Hepatocyte (in vitro differentiated cells): ENCODE measurements around the gene ITGBL1. TPM values are rescaled to one million over a fixed set of nuclear protein-coding genes. Genes with fewer than 3 reads are reported as not detected.

Experiments used
- DNase-seq: peaks from one replicate; pipeline ENCODE4 v3.0.0-alpha.2; 2016; ENCODE audit warnings: low spot score
- H2AFZ ChIP-seq: fragments of 200-600 bp; sonication (generic); 2 replicates; pipeline ENCODE4 v1.6.0; 2016; ENCODE audit warnings: antibody characterized with exemption, mild to moderate bottlenecking
- H3K27ac ChIP-seq: fragments of 200-600 bp; sonication (generic); 2 replicates; pipeline ENCODE4 v1.5.1; 2016; ENCODE audit warnings: mild to moderate bottlenecking
- H3K27me3 ChIP-seq: fragments of 200-600 bp; sonication (generic); 2 replicates; pipeline ENCODE4 v1.6.1; 2016
- H3K36me3 ChIP-seq: fragments of 200-600 bp; sonication (generic); replicated peaks from 2 replicates; pipeline ENCODE4 v1.5.1; 2016; ENCODE audit warnings: low read depth; ENCODE audit not compliant: insufficient read depth
- H3K4me1 ChIP-seq: fragments of 200-600 bp; sonication (generic); 2 replicates; pipeline ENCODE4 v1.5.1; 2016; ENCODE audit warnings: mild to moderate bottlenecking, moderate library complexity; ENCODE audit not compliant: insufficient read depth
- H3K4me2 ChIP-seq: fragments of 200-600 bp; sonication (generic); 2 replicates; pipeline ENCODE4 v1.6.0; 2016
- H3K4me3 ChIP-seq: fragments of 200-600 bp; sonication (generic); 2 replicates; pipeline ENCODE4 v1.5.1; 2016; ENCODE audit warnings: mild to moderate bottlenecking
- H3K79me2 ChIP-seq: fragments of 200-600 bp; sonication (generic); 2 replicates; pipeline ENCODE4 v1.6.0; 2017; ENCODE audit warnings: mild to moderate bottlenecking
- H3K9me2 ChIP-seq: fragments of 200-600 bp; sonication (generic); replicated peaks from 2 replicates; pipeline ENCODE4 v1.6.0; 2017; ENCODE audit warnings: mild to moderate bottlenecking; ENCODE audit not compliant: insufficient read depth
- H3K9me3 ChIP-seq: fragments of 200-600 bp; sonication (generic); 2 replicates; pipeline ENCODE4 v1.5.1; 2016; ENCODE audit warnings: low read depth, mild to moderate bottlenecking
- H4K20me1 ChIP-seq: fragments of 200-600 bp; sonication (generic); 2 replicates; pipeline ENCODE4 v1.6.0; 2016; ENCODE audit warnings: mild to moderate bottlenecking; ENCODE audit not compliant: insufficient read depth, poor library complexity, severe bottlenecking
- EZH2 ChIP-seq: fragments of 200-600 bp; sonication (generic); IDR thresholded peaks from 2 replicates; pipeline ENCODE4 v1.6.1; 2016; ENCODE audit warnings: antibody characterized with exemption, mild to moderate bottlenecking, borderline replicate concordance
- EZH2phosphoT487 ChIP-seq: fragments of 200-600 bp; sonication (generic); IDR thresholded peaks from one replicate; pipeline ENCODE4 v1.6.1; 2018; ENCODE audit warnings: antibody characterized with exemption, mild to moderate bottlenecking, low read depth, moderate library complexity; ENCODE audit not compliant: unreplicated experiment, severe bottlenecking
- WGBS: methylation state at CpG from one replicate; pipeline ENCODE4 v1.1.6; 2016; ENCODE audit warnings: low lambda C conversion rate; ENCODE audit errors: missing lambda C conversion rate; 5-methylcytosine and 5-hydroxymethylcytosine counted together
- polyA plus RNA-seq: library from polyadenylated mRNA; unstranded; fragments of >200 nt; fragmentation: Nextera tagmentation; extraction: Ambion mirVana; gene quantifications from 2 replicates; pipeline ENCODE4 v1.2.1, GENCODE V29; 2016
- total RNA-seq: library from RNA; depleted of rRNA; stranded (reverse); fragments of >200 nt; gene quantifications from 2 replicates; pipeline ENCODE4 v1.2.3, GENCODE V29; 2014
- TF ChIP-seq, protein P1 (sequence below): fragments of 200-600 bp; sonication (generic); IDR thresholded peaks from 2 replicates; pipeline ENCODE4 v1.5.1; 2016; ENCODE audit warnings: antibody characterized with exemption, mild to moderate bottlenecking; ENCODE audit not compliant: poor library complexity

Gene ITGBL1
- total and polyA plus RNA-seq, 2 experiments from 2014 or later = 0.33 TPM; not detected in 1

DNA sequence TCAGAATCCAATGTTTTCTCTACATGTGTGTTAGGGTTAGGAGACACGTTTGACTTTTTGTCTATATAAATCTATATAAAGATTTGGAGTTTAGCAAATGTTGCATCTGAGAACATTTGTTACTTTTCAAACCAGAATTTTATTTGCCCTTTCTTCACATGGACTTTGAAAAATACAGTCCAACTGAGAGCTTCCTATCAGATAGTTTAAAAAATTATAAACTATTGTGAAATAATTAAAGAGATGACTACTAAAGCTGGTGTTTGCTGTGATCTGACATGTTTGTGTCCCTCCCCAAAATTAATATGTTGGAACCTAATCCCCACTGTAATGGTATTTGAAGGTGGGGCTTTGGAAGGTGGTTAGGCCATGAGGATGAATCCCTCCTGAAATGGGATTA is 297.1 kb downstream of the ITGBL1 start:
- no peak overlapping the region for H2AFZ ChIP-seq
- no peak overlapping the region for H3K4me3 ChIP-seq
- no peaks in the 10 kb centered on the region for H3K9me3 ChIP-seq

DNA sequence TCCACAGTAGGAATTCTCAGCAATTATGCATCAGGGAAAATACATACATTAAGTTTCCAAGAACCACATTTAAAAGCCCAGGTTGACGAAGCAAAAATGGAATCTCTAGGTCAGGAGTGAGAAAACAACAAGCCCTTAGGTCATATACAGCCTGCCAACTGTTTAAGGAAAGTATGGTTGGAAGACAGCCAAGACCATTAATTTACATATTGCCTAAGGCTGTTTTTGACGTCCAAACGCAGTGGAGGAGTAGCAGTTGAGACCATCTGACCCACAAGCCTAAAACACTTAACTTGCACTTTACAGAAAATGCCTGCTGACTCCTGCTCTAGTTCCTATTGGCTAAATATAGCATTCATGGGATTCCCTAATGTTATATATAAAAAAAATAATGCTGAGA is 299.0 kb downstream of the ITGBL1 start:
- Histone ChIP-seq H3K9me3 (no peaks in the 10 kb centered on the region), H3K4me2 (no peak overlapping the region), H3K79me2 (no peaks in the 10 kb centered on the region), H3K4me1 (peaks cover 4% of the 10 kb centered on the region), H3K4me3 (no peak overlapping the region), H3K9me2 (no peaks in the 10 kb centered on the region), H3K27ac (no peak overlapping the region), H3K27me3 (no peaks in the 10 kb centered on the region), H4K20me1 (no peaks in the 10 kb centered on the region), H3K36me3 (no peaks in the 10 kb centered on the region), H2AFZ (no peak overlapping the region)
- TF ChIP-seq EZH2 (no peak), EZH2phosphoT487 (no peak)
- TF ChIP-seq, protein P1, sequence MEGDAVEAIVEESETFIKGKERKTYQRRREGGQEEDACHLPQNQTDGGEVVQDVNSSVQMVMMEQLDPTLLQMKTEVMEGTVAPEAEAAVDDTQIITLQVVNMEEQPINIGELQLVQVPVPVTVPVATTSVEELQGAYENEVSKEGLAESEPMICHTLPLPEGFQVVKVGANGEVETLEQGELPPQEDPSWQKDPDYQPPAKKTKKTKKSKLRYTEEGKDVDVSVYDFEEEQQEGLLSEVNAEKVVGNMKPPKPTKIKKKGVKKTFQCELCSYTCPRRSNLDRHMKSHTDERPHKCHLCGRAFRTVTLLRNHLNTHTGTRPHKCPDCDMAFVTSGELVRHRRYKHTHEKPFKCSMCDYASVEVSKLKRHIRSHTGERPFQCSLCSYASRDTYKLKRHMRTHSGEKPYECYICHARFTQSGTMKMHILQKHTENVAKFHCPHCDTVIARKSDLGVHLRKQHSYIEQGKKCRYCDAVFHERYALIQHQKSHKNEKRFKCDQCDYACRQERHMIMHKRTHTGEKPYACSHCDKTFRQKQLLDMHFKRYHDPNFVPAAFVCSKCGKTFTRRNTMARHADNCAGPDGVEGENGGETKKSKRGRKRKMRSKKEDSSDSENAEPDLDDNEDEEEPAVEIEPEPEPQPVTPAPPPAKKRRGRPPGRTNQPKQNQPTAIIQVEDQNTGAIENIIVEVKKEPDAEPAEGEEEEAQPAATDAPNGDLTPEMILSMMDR = no peak
- DNase-seq = peak; percentile 52
- 14% methylated on average over 3 of the region's 3 CpGs for WGBS

More for the DNA sequence above, 297.1 kb downstream of the ITGBL1 start:
- Histone ChIP-seq H4K20me1 (no peaks in the 10 kb centered on the region), H3K4me1 (no peaks in the 10 kb centered on the region), H3K36me3 (no peaks in the 10 kb centered on the region), H3K79me2 (no peaks in the 10 kb centered on the region), H3K9me2 (no peaks in the 10 kb centered on the region), H3K27me3 (no peaks in the 10 kb centered on the region), H3K4me2 (no peak overlapping the region), H3K27ac (no peak overlapping the region)
- no peak for DNase-seq
- TF ChIP-seq EZH2phosphoT487 = no peak
- TF ChIP-seq, protein P1 = no peak
- TF ChIP-seq EZH2 = no peak
- 88% methylated on average over 1 of the region's 1 CpG for WGBS

DNA sequence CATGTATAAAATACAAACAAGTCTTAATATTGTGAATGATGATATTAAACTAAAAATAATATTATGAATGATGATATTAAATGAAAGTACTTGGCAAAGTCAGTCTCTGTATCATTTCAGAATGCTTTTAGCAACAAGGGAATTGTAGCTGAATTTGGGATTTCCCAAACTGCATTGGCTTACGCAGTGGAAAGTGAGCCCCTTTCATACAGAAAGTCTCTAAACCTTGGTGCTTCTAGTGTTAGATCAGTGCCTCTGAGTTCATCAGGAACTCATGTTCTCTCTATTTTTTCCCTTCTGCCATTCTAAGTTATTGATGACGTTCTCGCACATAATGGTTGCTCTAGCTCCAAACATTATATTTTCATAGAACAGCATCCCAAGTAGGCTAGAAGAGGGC is 300.0 kb downstream of the ITGBL1 start:
- H4K20me1 ChIP-seq = no peaks in the 10 kb centered on the region
- no peaks in the 10 kb centered on the region for H3K9me3 ChIP-seq
- DNase-seq = no peak
- WGBS = 96% methylated on average over 3 of the region's 3 CpGs
- no peaks in the 10 kb centered on the region for H3K9me2 ChIP-seq
- no peaks in the 10 kb centered on the region for H3K36me3 ChIP-seq
- no peak overlapping the region for H2AFZ ChIP-seq
- H3K79me2 ChIP-seq = no peaks in the 10 kb centered on the region
- H3K27ac ChIP-seq = no peak overlapping the region
- TF ChIP-seq EZH2phosphoT487 = no peak
- TF ChIP-seq, protein P1 = no peak
- TF ChIP-seq EZH2 = no peak
- H3K4me3 ChIP-seq = no peak overlapping the region
- H3K4me2 ChIP-seq = no peak overlapping the region
- H3K4me1 ChIP-seq = peaks cover 4% of the 10 kb centered on the region
- H3K27me3 ChIP-seq = no peaks in the 10 kb centered on the region

DNA sequence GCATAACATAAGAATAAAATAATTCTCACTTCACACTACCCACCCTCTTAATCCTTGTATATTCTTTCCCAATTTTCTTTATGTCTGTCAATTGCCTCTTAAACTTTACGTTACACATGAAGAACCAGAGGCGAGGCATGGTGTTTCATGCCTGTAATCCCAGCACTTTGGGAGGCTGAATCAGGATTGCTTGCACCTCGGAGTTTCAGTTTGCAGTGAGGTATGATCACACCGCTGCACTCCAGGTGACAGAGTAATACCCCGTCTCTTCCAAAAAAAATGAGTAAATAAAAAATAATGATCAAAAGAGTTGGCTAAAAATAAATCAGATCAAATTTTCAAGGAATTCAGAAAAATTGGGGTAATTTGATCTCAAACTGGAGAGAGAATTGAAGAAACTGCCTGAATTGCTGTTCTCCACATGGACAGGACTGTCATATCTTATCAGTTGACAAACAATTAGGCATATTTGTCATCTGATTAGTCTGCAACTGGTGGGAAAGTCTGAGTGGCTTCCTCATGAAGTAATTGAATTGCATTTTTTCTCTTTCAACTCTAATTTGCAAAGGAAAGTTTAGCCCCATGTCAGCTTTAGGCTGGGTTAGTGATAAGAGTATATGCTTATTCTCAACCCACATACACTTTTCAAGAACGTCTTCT is 302.9 kb downstream of the ITGBL1 start:
- H3K27ac ChIP-seq = no peak overlapping the region
- H3K9me2 ChIP-seq = no peaks in the 10 kb centered on the region
- no peak for DNase-seq
- TF ChIP-seq EZH2phosphoT487 (no peak), EZH2 (no peak)
- TF ChIP-seq, protein P1 = no peak
- no peak overlapping the region for H3K4me3 ChIP-seq
- no peak overlapping the region for H2AFZ ChIP-seq
- no peaks in the 10 kb centered on the region for H3K36me3 ChIP-seq
- peaks cover 4% of the 10 kb centered on the region for H3K4me1 ChIP-seq
- no peaks in the 10 kb centered on the region for H4K20me1 ChIP-seq
- H3K9me3 ChIP-seq = no peaks in the 10 kb centered on the region
- 51% methylated on average over 6 of the region's 6 CpGs for WGBS
- peaks cover 5% of the 10 kb centered on the region for H3K27me3 ChIP-seq
- peak overlapping the region; percentile 45 for H3K4me2 ChIP-seq
- H3K79me2 ChIP-seq = no peaks in the 10 kb centered on the region
